HepG2 (cell line): ENCODE results near the gene ZBTB34. TPM values are rescaled to one million over a fixed set of nuclear protein-coding genes. Genes with fewer than 3 reads are reported as not detected.

Experiments used
- ATAC-seq: fragments of 200-7000 bp; cut with Tn5 transposase; 3 replicates; pipeline ENCODE4 v1.9.1; 2020; ENCODE audit warnings: mild to moderate bottlenecking, moderate library complexity
- BruUV-seq: library from RNA; stranded (reverse); fragments of 400-500 nt; replicated peaks from 2 replicates; lab custom pipeline; 2021; lab: Mats Ljungman, UMichigan
- CTCF ChIA-PET: fragments of 300-600 bp; formaldehyde crosslinking; extraction: SDS; loops from one replicate; lab custom pipeline; 2021; ENCODE audit warnings: low total read pairs, inconsistent platforms, low intra/inter-chr PET ratio; lab: Yijun Ruan, JAX
- POLR2A ChIA-PET: fragments of 350-600 bp; sonication (Branson Sonifier 250); formaldehyde crosslinking; loops from one replicate; lab custom pipeline; 2020; ENCODE audit warnings: antibody characterized with exemption, inconsistent platforms; lab: Yijun Ruan, JAX
- DNase-seq: peaks from one replicate; pipeline ENCODE4 v3.0.0-alpha.2; 2015; ENCODE audit warnings: low spot score
- FAIRE-seq: peaks from 3 replicates; lab custom pipeline; 2011; peaks lifted over from hg19 to GRCh38; lab: Jason Lieb, UNC
- H2AFZ ChIP-seq: one replicate; pipeline ENCODE4 v1.6.1; 2011; ENCODE audit warnings: low read length, inconsistent platforms
- H3K27ac ChIP-seq: fragments of 300-600 bp; 3 replicates; pipeline ENCODE4 v1.8.0; 2011; ENCODE audit warnings: mixed run types, mild to moderate bottlenecking, mixed read lengths, low read length, inconsistent platforms; ENCODE audit not compliant: insufficient read depth; ENCODE audit errors: extremely low read length
- H3K27me3 ChIP-seq, 2 experiments: fragments of 200-600 bp in 1 of 2; 2 replicates in 1 of 2; 3 replicates in 1 of 2; pipeline versions ENCODE4 v1.6.0 to v1.8.0; 2011; ENCODE audit warnings: low read length in 2 of 2, mild to moderate bottlenecking in 2 of 2, moderate library complexity in 2 of 2, inconsistent platforms in 1 of 2; ENCODE audit not compliant: insufficient read depth in 2 of 2, control insufficient read depth in 1 of 2
- H3K36me3 ChIP-seq, 2 experiments: fragments of 200-600 bp in 1 of 2; replicated peaks in 1 of 2; 2 replicates in 1 of 2; 3 replicates in 1 of 2; pipeline versions ENCODE4 v1.5.1 to v1.8.0; 2011; ENCODE audit warnings: low read length in 2 of 2, inconsistent platforms in 1 of 2; ENCODE audit not compliant: insufficient read depth in 2 of 2, control insufficient read depth in 1 of 2
- H3K4me1 ChIP-seq: 2 replicates; pipeline ENCODE4 v1.5.1; 2012; ENCODE audit warnings: low read length, inconsistent platforms; ENCODE audit not compliant: insufficient read depth
- H3K4me2 ChIP-seq: 2 replicates; pipeline ENCODE4 v1.6.0; 2011; ENCODE audit warnings: low read depth, low read length, inconsistent platforms
- H3K4me3 ChIP-seq, 3 experiments: fragments of 200-600 bp in 1 of 3; sonication (generic), shearing (Covaris generic) in 1 of 3; replicated peaks in 1 of 3; 2 replicates each; pipeline ENCODE4 v1.5.1; 2011 to 2016; ENCODE audit warnings: low read length in 3 of 3, inconsistent platforms in 2 of 3, low read depth in 2 of 3, mild to moderate bottlenecking in 2 of 3, control low read depth in 1 of 3, mixed read lengths in 1 of 3; ENCODE audit not compliant: insufficient read depth in 1 of 3
- H3K79me2 ChIP-seq: one replicate; pipeline ENCODE4 v1.6.1; 2011; ENCODE audit warnings: low read length, inconsistent platforms; ENCODE audit not compliant: insufficient read depth
- H3K9ac ChIP-seq: 2 replicates; pipeline ENCODE4 v1.6.0; 2011; ENCODE audit warnings: mild to moderate bottlenecking, low read depth, low read length, inconsistent platforms; ENCODE audit not compliant: insufficient read depth
- H3K9me3 ChIP-seq: 2 replicates; pipeline ENCODE4 v1.5.1; 2012; ENCODE audit warnings: mild to moderate bottlenecking, low read length
- H4K20me1 ChIP-seq: 2 replicates; pipeline ENCODE4 v1.6.0; 2011; ENCODE audit warnings: inconsistent platforms, mild to moderate bottlenecking, low read length, moderate library complexity; ENCODE audit not compliant: insufficient read depth
- GMEB2 ChIP-seq: IDR thresholded peaks from 2 replicates; pipeline ENCODE4 v1.6.1; 2016; ENCODE audit warnings: missing biosample characterization, missing genetic modification reagents, low read depth
- HDAC1 ChIP-seq: sonication (generic); formaldehyde crosslinking; IDR thresholded peaks from 2 replicates; pipeline ENCODE4 v1.5.1; 2020; ENCODE audit warnings: mild to moderate bottlenecking, missing genetic modification reagents
- HES4 ChIP-seq: sonication (generic); formaldehyde crosslinking; IDR thresholded peaks from 2 replicates; pipeline ENCODE4 v1.9.0; 2021; ENCODE audit warnings: mild to moderate bottlenecking, missing genetic modification reagents, borderline replicate concordance
- HNF4A ChIP-seq: sonication (generic); formaldehyde crosslinking; IDR thresholded peaks from 2 replicates; pipeline ENCODE4 v1.4.0; 2020; ENCODE audit warnings: missing genetic modification reagents
- KDM2A ChIP-seq: sonication (generic); formaldehyde crosslinking; IDR thresholded peaks from 2 replicates; pipeline ENCODE4 v1.4.0; 2020; ENCODE audit warnings: low read depth, missing genetic modification reagents, borderline replicate concordance
- NAIF1 ChIP-seq: sonication (generic); formaldehyde crosslinking; IDR thresholded peaks from 2 replicates; pipeline ENCODE4 v1.5.0; 2020; ENCODE audit warnings: mild to moderate bottlenecking, missing genetic modification reagents, borderline replicate concordance
- NFRKB ChIP-seq: fragments of 450-650 bp; IDR thresholded peaks from 2 replicates; pipeline ENCODE4 v1.6.1; 2017
- SAFB2 ChIP-seq: sonication (generic); formaldehyde crosslinking; IDR thresholded peaks from 2 replicates; pipeline ENCODE4 v1.5.1; 2020; ENCODE audit warnings: missing genetic modification reagents, low read depth, mild to moderate bottlenecking, borderline replicate concordance
- SCMH1 ChIP-seq: sonication (generic); formaldehyde crosslinking; IDR thresholded peaks from 2 replicates; pipeline ENCODE4 v1.9.0; 2021; ENCODE audit warnings: missing genetic modification reagents, mild to moderate bottlenecking, borderline replicate concordance
- SOX6 ChIP-seq, 2 experiments: fragments of 450-650 bp in 1 of 2; sonication (generic) in 1 of 2; formaldehyde crosslinking in 1 of 2; IDR thresholded peaks; 2 replicates each; pipeline versions ENCODE4 v1.4.0 to v1.6.1; 2017 to 2020; ENCODE audit warnings: antibody characterized with exemption in 1 of 2, mild to moderate bottlenecking in 1 of 2, missing genetic modification reagents in 1 of 2
- ZBTB10 ChIP-seq: sonication (generic); formaldehyde crosslinking; IDR thresholded peaks from 2 replicates; pipeline ENCODE4 v1.4.0; 2020; ENCODE audit warnings: missing genetic modification reagents, borderline replicate concordance
- ZFP90 ChIP-seq: sonication (generic); formaldehyde crosslinking; IDR thresholded peaks from 2 replicates; pipeline ENCODE4 v1.8.0; 2022; ENCODE audit warnings: missing genetic modification reagents, mild to moderate bottlenecking, inconsistent platforms, borderline replicate concordance
- ZNF292 ChIP-seq: sonication (generic); formaldehyde crosslinking; IDR thresholded peaks from 2 replicates; pipeline ENCODE4 v1.8.1; 2022; ENCODE audit warnings: mild to moderate bottlenecking, low read depth, missing genetic modification reagents, borderline replicate concordance
- ZNF501 ChIP-seq: sonication (generic); formaldehyde crosslinking; IDR thresholded peaks from 2 replicates; pipeline ENCODE4 v1.5.1; 2020; ENCODE audit warnings: mild to moderate bottlenecking, moderate library complexity, missing genetic modification reagents
- ZNF574 ChIP-seq: sonication (generic); formaldehyde crosslinking; IDR thresholded peaks from 2 replicates; pipeline ENCODE4 v1.4.0; 2020; ENCODE audit warnings: missing genetic modification reagents
- WGBS: methylation state at CpG from one replicate; pipeline ENCODE4 v1.1.6; 2017; ENCODE audit warnings: low lambda C conversion rate; 5-methylcytosine and 5-hydroxymethylcytosine counted together
- in situ Hi-C: cut with HindIII; loops from 2 replicates; pipeline ENCODE4 v1.10.0; 2017; ENCODE audit warnings: low pct_unique_long_range_greater_than_20kb; ENCODE audit not compliant: extremely low pct_ligation_motif_present
- intact Hi-C: fragments of 100-400 bp; cut with micrococcal nuclease; formaldehyde crosslinking; loops from one replicate; pipeline ENCODE4 v1.10.0; 2022; ENCODE audit not compliant: unreplicated experiment
- polyA plus RNA-seq, 8 experiments: library from polyadenylated mRNA; depleted of rRNA in 3 of 8; stranded (reverse) in 7 of 8; unstranded in 1 of 8; fragments of >200 nt; fragmentation: Illumina TruSeq in 4 of 8; extraction: Trizol in 4 of 8; gene quantifications; 2 replicates each; pipeline versions ENCODE4 v1.2.1 to v1.2.3, GENCODE V29; 2011 to 2016; ENCODE audit warnings: low read depth in 4 of 8, missing spikeins in 1 of 8, mixed read lengths in 1 of 8; ENCODE audit not compliant: insufficient read depth in 1 of 8
- total RNA-seq, 5 experiments: library from RNA; depleted of rRNA; stranded (reverse); fragments of >200 nt; fragmentation: Illumina TruSeq; extraction: Trizol; gene quantifications; 2 replicates each; pipeline ENCODE4 v1.2.3, GENCODE V29; 2016; ENCODE audit warnings: low read depth in 1 of 5

The ZBTB34 gene
- total and polyA plus RNA-seq, 2 of the 13 experiments (the other 11 are each of a cell fraction or from before 2014, with no cell fraction given) = 5.9 to 8.7 TPM

GRCh38 chr9:126915846-126916543, 55.6 kb downstream of the ZBTB34 start:
- 0 out of 5 replicates have a peak, but pooled peaks cover 0 to 6% of the 10 kb centered on the region in 2 experiments for H3K27me3 ChIP-seq
- TSS peak; percentile 45 for BruUV-seq
- ChIA-PET POLR2A (interaction anchor here (1.1 to 1.8 kb wide), 2 partner anchors 10 to 23 kb away, joined by 3 to 8 read pairs; no protein-coding TSS in a partner anchor), CTCF (no interaction called here)
- no peaks in the 10 kb centered on the region for H3K9me3 ChIP-seq
- peak overlapping the region; percentile 42 for H3K27ac ChIP-seq
- peak overlapping the region; percentile 63 to 83 (median 69) for H3K4me3 ChIP-seq
- FAIRE-seq = peak; percentile 61
- peak overlapping the region; percentile 30; the same call in 1 of the 2 replicates for H3K9ac ChIP-seq
- H3K4me1 ChIP-seq = peaks cover 56% of the 10 kb centered on the region
- intact Hi-C loops = loop anchor here (2.0 kb wide), 1 partner anchor 23 kb away; no protein-coding TSS in a partner anchor
- DNase-seq = peak; percentile 22
- H2AFZ ChIP-seq = peak overlapping the region; percentile 31
- peak; percentile 9; the same call in 2 of the 3 replicates for ATAC-seq
- H3K79me2 ChIP-seq = no peaks in the 10 kb centered on the region
- in situ Hi-C loops = no loop called here
- no peaks in the 10 kb centered on the region for H3K36me3 ChIP-seq
- WGBS = 19% methylated on average over 9 of the region's 15 CpGs
- no peaks in the 10 kb centered on the region for H4K20me1 ChIP-seq
- peak overlapping the region; percentile 93 for H3K4me2 ChIP-seq
- TF ChIP-seq NAIF1 (CRISPR knock-in tag) (0 out of 2 replicates have a peak, but pooled peaks have one; percentile 46), NFRKB (no peak), HES4 (no peak), SCMH1 (no peak), KDM2A (CRISPR knock-in tag) (0 out of 2 replicates have a peak, but pooled peaks have one; percentile 19), SOX6 (IDR thresholded peaks at IDR 0.05) (no peak), SOX6 (CRISPR knock-in tag; IDR thresholded peaks at IDR 0.05) (peak; percentile 44; the same call in 1 of the 2 replicates), ZNF292 (peak; percentile 34; the same call in 1 of the 2 replicates), ZNF501 (CRISPR knock-in tag) (0 out of 2 replicates have a peak, but pooled peaks have one; percentile 25), SAFB2 (0 out of 2 replicates have a peak, but pooled peaks have one; percentile 29), ZFP90 (CRISPR knock-in tag) (no peak), GMEB2 (CRISPR knock-in tag) (no peak), ZNF574 (0 out of 2 replicates have a peak, but pooled peaks have one; percentile 18), HDAC1 (CRISPR knock-in tag) (no peak), ZBTB10 (no peak), HNF4A (CRISPR knock-in tag) (peak; percentile 77)
